HepG2 (cell line): ENCODE measurements around the gene ARAP3. TPM values are rescaled to one million over a fixed set of nuclear protein-coding genes. Genes with fewer than 3 reads are reported as not detected.

Experiments
- ARNT2 ChIP-seq: sonication (generic); formaldehyde crosslinking; IDR thresholded peaks from 2 replicates; pipeline ENCODE4 v1.8.0; 2022; ENCODE audit warnings: mild to moderate bottlenecking, low read depth, missing genetic modification reagents, moderate library complexity
- CEBPG ChIP-seq: IDR thresholded peaks from 2 replicates; pipeline ENCODE4 v1.6.1; 2016
- GABPB1 ChIP-seq: IDR thresholded peaks from 2 replicates; pipeline ENCODE4 v1.6.1; 2016; ENCODE audit warnings: mild to moderate bottlenecking, missing genetic modification reagents, moderate library complexity, missing compliant biosample characterization
- RARG ChIP-seq: sonication (generic); formaldehyde crosslinking; IDR thresholded peaks from 2 replicates; pipeline ENCODE4 v1.4.0; 2020; ENCODE audit warnings: low read depth, mild to moderate bottlenecking, missing genetic modification reagents
- polyA plus RNA-seq, 8 experiments: library from polyadenylated mRNA; depleted of rRNA in 3 of 8; stranded (reverse) in 7 of 8; unstranded in 1 of 8; fragments of >200 nt; fragmentation: Illumina TruSeq in 4 of 8; extraction: Trizol in 4 of 8; gene quantifications; 2 replicates each; pipeline versions ENCODE4 v1.2.1 to v1.2.3, GENCODE V29; 2011 to 2016; ENCODE audit warnings: low read depth in 4 of 8, missing spikeins in 1 of 8, mixed read lengths in 1 of 8; ENCODE audit not compliant: insufficient read depth in 1 of 8
- total RNA-seq, 5 experiments: library from RNA; depleted of rRNA; stranded (reverse); fragments of >200 nt; fragmentation: Illumina TruSeq; extraction: Trizol; gene quantifications; 2 replicates each; pipeline ENCODE4 v1.2.3, GENCODE V29; 2016; ENCODE audit warnings: low read depth in 1 of 5
- TF ChIP-seq, protein P1 (sequence below): sonication (generic); IDR thresholded peaks from 2 replicates; pipeline ENCODE4 v1.6.1; 2016; ENCODE audit warnings: low read depth, borderline replicate concordance
- TF ChIP-seq, protein P2 (sequence below): sonication (generic); formaldehyde crosslinking; IDR thresholded peaks from 2 replicates; pipeline ENCODE4 v1.4.0; 2020; ENCODE audit warnings: mild to moderate bottlenecking, missing genetic modification reagents
- TF ChIP-seq, protein P3 (sequence below): sonication (generic); formaldehyde crosslinking; IDR thresholded peaks from 2 replicates; pipeline ENCODE4 v1.4.0; 2020; ENCODE audit warnings: missing genetic modification reagents

ARAP3 gene
- total and polyA plus RNA-seq, 2 of the 13 experiments (the other 11 are each of a cell fraction or from before 2014, with no cell fraction given), result 0.25 TPM; not detected in 1

DNA sequence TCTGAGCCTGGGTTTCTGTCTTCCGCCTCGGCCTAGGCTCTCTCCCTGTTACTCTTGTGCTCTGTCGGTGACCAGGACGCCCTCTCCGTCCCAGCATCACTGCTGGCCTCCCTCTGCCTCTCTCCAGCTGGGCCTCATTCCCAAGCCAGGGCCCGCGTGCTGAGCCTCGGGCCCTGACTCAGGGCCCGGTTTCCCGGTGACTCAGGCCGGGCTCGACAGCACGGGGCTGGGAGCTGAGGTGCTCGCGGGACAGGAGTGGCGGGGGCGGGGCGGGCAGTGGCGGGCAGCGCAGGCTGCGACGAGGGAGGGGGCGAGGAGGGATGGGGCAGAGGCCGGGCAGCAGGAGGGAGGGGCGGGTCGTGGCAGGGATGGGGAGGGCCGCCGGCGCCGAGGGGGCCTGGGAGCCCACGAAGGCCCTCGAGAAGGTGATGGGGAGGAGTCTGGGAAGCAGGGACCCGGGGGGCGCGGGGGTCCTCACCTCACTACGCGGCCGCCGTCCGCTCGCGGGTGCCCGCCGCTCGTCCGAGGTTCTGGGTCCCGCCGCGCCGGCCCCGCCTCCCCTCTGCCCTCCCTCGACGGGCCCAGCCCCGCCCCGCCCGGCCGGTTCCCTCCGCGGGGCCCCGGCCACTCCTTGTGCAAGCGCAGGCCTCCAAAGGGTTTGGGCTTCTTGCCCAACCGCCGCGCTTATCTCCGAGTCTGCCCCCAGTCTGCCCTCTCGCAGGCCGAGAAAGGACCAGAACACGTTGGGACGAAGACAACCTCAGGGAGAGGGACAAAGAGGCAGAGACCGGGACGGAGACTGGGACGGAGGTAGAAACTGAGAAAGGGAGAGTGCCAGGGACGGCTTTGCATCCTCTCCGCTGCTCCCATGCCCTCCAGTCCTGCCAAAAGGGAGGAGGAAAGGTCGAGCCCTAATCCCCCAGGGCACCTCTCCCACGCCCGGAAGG, at the start of gene ARAP3 (continued):
- TF ChIP-seq, protein P1, sequence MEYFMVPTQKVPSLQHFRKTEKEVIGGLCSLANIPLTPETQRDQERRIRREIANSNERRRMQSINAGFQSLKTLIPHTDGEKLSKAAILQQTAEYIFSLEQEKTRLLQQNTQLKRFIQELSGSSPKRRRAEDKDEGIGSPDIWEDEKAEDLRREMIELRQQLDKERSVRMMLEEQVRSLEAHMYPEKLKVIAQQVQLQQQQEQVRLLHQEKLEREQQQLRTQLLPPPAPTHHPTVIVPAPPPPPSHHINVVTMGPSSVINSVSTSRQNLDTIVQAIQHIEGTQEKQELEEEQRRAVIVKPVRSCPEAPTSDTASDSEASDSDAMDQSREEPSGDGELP, result no peak
- TF ChIP-seq, protein P2, sequence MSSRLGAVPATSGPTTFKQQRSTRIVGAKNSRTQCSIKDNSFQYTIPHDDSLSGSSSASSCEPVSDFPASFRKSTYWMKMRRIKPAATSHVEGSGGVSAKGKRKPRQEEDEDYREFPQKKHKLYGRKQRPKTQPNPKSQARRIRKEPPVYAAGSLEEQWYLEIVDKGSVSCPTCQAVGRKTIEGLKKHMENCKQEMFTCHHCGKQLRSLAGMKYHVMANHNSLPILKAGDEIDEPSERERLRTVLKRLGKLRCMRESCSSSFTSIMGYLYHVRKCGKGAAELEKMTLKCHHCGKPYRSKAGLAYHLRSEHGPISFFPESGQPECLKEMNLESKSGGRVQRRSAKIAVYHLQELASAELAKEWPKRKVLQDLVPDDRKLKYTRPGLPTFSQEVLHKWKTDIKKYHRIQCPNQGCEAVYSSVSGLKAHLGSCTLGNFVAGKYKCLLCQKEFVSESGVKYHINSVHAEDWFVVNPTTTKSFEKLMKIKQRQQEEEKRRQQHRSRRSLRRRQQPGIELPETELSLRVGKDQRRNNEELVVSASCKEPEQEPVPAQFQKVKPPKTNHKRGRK (CRISPR knock-in tag), result no peak
- TF ChIP-seq GABPB1 (peak; percentile 19; the same call in 1 of the 2 replicates), ARNT2 (CRISPR knock-in tag) (peak; percentile 53; the same call in 1 of the 2 replicates), RARG (CRISPR knock-in tag) (no peak), CEBPG (CRISPR knock-in tag) (peak; percentile 32)
- TF ChIP-seq, protein P3, sequence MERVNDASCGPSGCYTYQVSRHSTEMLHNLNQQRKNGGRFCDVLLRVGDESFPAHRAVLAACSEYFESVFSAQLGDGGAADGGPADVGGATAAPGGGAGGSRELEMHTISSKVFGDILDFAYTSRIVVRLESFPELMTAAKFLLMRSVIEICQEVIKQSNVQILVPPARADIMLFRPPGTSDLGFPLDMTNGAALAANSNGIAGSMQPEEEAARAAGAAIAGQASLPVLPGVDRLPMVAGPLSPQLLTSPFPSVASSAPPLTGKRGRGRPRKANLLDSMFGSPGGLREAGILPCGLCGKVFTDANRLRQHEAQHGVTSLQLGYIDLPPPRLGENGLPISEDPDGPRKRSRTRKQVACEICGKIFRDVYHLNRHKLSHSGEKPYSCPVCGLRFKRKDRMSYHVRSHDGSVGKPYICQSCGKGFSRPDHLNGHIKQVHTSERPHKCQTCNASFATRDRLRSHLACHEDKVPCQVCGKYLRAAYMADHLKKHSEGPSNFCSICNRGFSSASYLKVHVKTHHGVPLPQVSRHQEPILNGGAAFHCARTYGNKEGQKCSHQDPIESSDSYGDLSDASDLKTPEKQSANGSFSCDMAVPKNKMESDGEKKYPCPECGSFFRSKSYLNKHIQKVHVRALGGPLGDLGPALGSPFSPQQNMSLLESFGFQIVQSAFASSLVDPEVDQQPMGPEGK (CRISPR knock-in tag), result peak; percentile 66; the same call in 1 of the 2 replicates
